GM12873 (cell line): ENCODE measurements around the gene ESPN.

Experiments
- CTCF ChIP-seq: IDR thresholded peaks from 2 replicates; pipeline ENCODE4 v1.5.1; 2012; ENCODE audit warnings: low read depth, mild to moderate bottlenecking, moderate library complexity, low read length, control low read depth; ENCODE audit not compliant: insufficient read depth; ENCODE audit errors: missing control alignments

Gene ESPN

GRCh38 chr1:6494627-6495026, 70.1 kb downstream of the ESPN start:
- TF ChIP-seq CTCF: no peak

DNA sequence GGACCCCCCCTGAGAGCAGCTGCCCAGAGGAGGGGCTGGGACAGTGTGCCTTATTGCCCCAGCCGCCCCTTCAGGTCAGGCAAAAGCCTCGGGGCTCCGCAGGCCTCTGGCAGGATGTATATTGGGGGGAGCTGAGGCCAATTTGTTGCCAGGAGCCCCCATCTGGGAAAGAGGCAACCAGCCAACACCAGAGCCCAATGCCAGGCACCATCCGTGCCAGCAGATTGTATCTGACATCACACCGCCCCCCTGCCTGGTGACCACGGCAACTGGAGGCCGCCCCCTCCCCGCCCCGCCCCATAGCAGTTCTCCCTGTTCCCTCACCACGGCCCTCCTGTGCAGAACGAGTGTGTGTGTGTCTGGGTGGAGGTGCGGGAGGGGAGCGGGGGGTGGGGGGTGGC, 70.5 kb downstream of the ESPN start:
- no peak for TF ChIP-seq CTCF

- no peak for TF ChIP-seq CTCF
Observed at GRCh38 chr1:6495540-6496364, 71.2 kb downstream of the ESPN start.

- TF ChIP-seq CTCF: no peak
Observed at GRCh38 chr1:6496365-6496721, 71.8 kb downstream of the ESPN start.

GRCh38 chr1:6496890-6497214, 72.3 kb downstream of the ESPN start:
- TF ChIP-seq CTCF: no peak

- no peak for TF ChIP-seq CTCF
Observed at GRCh38 chr1:6497215-6497866, 72.8 kb downstream of the ESPN start.

GRCh38 chr1:6497867-6498575, 73.4 kb downstream of the ESPN start:
- TF ChIP-seq CTCF: no peak
